WTC11 (cell line): Measurements from ENCODE around the gene FNDC11. TPM values are rescaled to one million over a fixed set of nuclear protein-coding genes. Genes with fewer than 3 reads are reported as not detected.

Experiments
- ATAC-seq: fragments of 200-7000 bp; cut with Tn5 transposase; 2 replicates; pipeline ENCODE4 v1.10.0; 2021; ENCODE audit warnings: mild to moderate bottlenecking, moderate library complexity
- CTCF ChIA-PET: fragments of 300-600 bp; sonication (Branson Sonifier 250); formaldehyde crosslinking; loops from one replicate; lab custom pipeline; 2021; ENCODE audit warnings: antibody characterized with exemption; lab: Charles Lee
- POLR2A ChIA-PET: fragments of 350-600 bp; sonication (Branson Sonifier 250); formaldehyde crosslinking; loops from one replicate; lab custom pipeline; 2021; ENCODE audit warnings: antibody characterized with exemption; lab: Charles Lee
- DNase-seq: peaks from one replicate; pipeline ENCODE4 v3.0.0; 2021; ENCODE audit warnings: low spot score
- H3K27ac Mint-ChIP-seq: 2 replicates; pipeline ENCODE4 v1.8.0; 2021; ENCODE audit warnings: mixed read lengths
- H3K27me3 Mint-ChIP-seq: 2 replicates; pipeline ENCODE4 v1.8.0; 2021; ENCODE audit warnings: low read depth, mild to moderate bottlenecking, moderate library complexity, mixed read lengths
- H3K36me3 Mint-ChIP-seq: 2 replicates; pipeline ENCODE4 v1.8.0; 2021; ENCODE audit warnings: mixed read lengths
- H3K4me1 Mint-ChIP-seq: 2 replicates; pipeline ENCODE4 v1.8.0; 2022; ENCODE audit warnings: mixed read lengths
- H3K4me3 Mint-ChIP-seq: 2 replicates; pipeline ENCODE4 v1.8.0; 2021; ENCODE audit warnings: mild to moderate bottlenecking, moderate library complexity, mixed read lengths
- H3K9me3 Mint-ChIP-seq: 2 replicates; pipeline ENCODE4 v1.8.0; 2021; ENCODE audit warnings: mixed read lengths
- MYBL2 ChIP-seq: sonication (generic); formaldehyde crosslinking; IDR thresholded peaks from 2 replicates; pipeline ENCODE4 v1.8.1; 2023; ENCODE audit warnings: mild to moderate bottlenecking, moderate library complexity, missing genetic modification reagents
- OVOL2 ChIP-seq: fragments of 250-450 bp; sonication (Bioruptor Pico); IDR thresholded peaks from 2 replicates; pipeline ENCODE4 v1.9.0; 2021; ENCODE audit warnings: mild to moderate bottlenecking, borderline replicate concordance
- PRRX2 ChIP-seq: fragments of 250-450 bp; sonication (Bioruptor Pico); IDR thresholded peaks from 2 replicates; pipeline ENCODE4 v1.8.0; 2021; ENCODE audit warnings: mild to moderate bottlenecking
- TEAD1 ChIP-seq: sonication (generic); formaldehyde crosslinking; IDR thresholded peaks from 2 replicates; pipeline ENCODE4 v1.8.0; 2022; ENCODE audit warnings: mild to moderate bottlenecking, missing genetic modification reagents
- TP53 ChIP-seq: sonication (generic); formaldehyde crosslinking; IDR thresholded peaks from 2 replicates; pipeline ENCODE4 v1.8.1; 2023; ENCODE audit warnings: mild to moderate bottlenecking, missing genetic modification reagents
- ZBTB21 ChIP-seq: sonication (generic); formaldehyde crosslinking; IDR thresholded peaks from 2 replicates; pipeline ENCODE4 v1.8.1; 2023; ENCODE audit warnings: mild to moderate bottlenecking, missing genetic modification reagents, borderline replicate concordance
- ZNF121 ChIP-seq: sonication (generic); formaldehyde crosslinking; IDR thresholded peaks from 2 replicates; pipeline ENCODE4 v1.8.0; 2023; ENCODE audit warnings: missing genetic modification reagents
- ZNF317 ChIP-seq: sonication (generic); formaldehyde crosslinking; IDR thresholded peaks from 2 replicates; pipeline ENCODE4 v1.8.1; 2023; ENCODE audit warnings: low read depth, mild to moderate bottlenecking, moderate library complexity, missing genetic modification reagents, borderline replicate concordance
- ZNF671 ChIP-seq: fragments of 250-450 bp; sonication (Bioruptor Pico); IDR thresholded peaks from 2 replicates; pipeline ENCODE4 v1.8.0; 2021; ENCODE audit warnings: mild to moderate bottlenecking
- total RNA-seq: library from RNA; stranded (reverse); gene quantifications from 3 replicates; pipeline ENCODE4 v1.2.3, GENCODE V29; 2021
- TF ChIP-seq, protein P1 (sequence below): sonication (generic); formaldehyde crosslinking; IDR thresholded peaks from 2 replicates; pipeline ENCODE4 v1.8.1; 2022; ENCODE audit warnings: low read depth, mild to moderate bottlenecking, moderate library complexity, missing genetic modification reagents, borderline replicate concordance
- TF ChIP-seq, protein P2 (sequence below): sonication (generic); formaldehyde crosslinking; IDR thresholded peaks from 2 replicates; pipeline ENCODE4 v1.8.0; 2023; ENCODE audit warnings: missing genetic modification reagents, mild to moderate bottlenecking, borderline replicate concordance
- TF ChIP-seq, protein P3 (sequence below): sonication (generic); formaldehyde crosslinking; IDR thresholded peaks from 2 replicates; pipeline ENCODE4 v1.8.1; 2023; ENCODE audit warnings: mild to moderate bottlenecking, missing genetic modification reagents
- TF ChIP-seq, protein P4 (sequence below): sonication (generic); formaldehyde crosslinking; IDR thresholded peaks from 2 replicates; pipeline ENCODE4 v1.8.1; 2023; ENCODE audit warnings: mild to moderate bottlenecking, missing genetic modification reagents, moderate library complexity

FNDC11 gene
- total RNA-seq, 1 experiment from 2014 or later, result 3.8 TPM

DNA sequence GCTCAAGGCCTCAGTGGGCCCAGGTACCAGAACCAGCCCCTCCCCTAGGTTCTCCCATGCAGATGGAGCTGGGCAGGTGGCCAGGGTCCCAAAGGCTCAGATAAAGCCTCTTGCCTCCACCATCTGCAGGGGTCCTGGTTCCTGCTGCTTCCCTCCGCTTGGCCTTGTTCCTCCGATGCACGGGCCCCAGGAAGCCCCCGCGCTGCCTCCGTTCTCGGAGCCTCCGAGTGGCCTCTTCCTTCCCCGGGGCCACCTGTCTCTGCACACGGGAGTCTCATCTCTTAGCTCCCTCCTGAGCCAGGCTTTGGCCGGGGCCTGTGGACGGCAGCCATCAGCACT, 14.9 kb upstream of the FNDC11 start (continued):
- TF ChIP-seq TP53 (CRISPR knock-in tag), result no peak
- TF ChIP-seq, protein P1, sequence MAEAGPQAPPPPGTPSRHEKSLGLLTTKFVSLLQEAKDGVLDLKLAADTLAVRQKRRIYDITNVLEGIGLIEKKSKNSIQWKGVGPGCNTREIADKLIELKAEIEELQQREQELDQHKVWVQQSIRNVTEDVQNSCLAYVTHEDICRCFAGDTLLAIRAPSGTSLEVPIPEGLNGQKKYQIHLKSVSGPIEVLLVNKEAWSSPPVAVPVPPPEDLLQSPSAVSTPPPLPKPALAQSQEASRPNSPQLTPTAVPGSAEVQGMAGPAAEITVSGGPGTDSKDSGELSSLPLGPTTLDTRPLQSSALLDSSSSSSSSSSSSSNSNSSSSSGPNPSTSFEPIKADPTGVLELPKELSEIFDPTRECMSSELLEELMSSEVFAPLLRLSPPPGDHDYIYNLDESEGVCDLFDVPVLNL (CRISPR knock-in tag), result no peak

DNA sequence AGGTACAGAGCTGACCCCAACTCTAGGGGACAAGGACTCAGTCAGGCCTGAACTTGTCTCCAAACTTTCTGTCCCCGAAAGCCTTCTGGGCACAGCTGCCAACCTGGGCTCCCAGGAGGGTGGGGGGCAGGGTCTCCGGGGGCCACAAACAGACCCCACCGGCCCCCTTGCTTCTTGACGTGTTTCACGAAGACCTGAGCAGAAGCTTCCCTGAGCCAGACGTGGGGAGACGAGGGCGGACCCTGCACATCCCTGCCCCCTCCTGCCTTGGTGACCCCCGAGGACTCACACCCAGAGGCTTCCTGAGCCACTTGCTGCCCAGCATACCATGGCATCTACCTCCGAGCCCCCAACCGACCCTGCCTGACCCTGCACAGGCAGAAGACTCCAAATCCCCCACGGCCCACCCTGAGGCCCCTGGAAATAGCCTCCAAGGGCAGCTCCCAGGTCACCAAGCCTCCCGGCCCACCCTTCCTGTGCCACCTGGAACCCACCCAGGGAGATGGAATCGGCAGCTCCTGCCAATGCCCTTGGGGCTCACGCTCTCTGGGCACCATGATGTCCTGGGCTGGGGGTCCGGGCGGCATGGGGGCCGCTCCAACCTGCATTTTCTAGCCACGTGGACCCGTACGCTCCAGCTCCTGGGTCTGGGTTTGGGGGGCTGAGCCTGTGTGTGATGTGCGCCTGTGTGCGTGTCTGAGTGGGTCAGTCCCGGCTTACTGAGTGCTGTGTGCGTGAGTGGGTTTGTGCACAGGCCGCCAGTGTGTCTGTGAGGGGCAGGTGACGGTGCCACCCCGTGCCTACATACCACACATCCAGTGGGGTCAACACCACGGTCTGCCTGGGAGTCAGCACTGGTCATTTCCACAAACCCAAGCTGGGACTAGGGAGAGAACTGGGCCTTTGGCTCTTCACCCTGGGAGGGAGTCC, 14.3 kb upstream of the FNDC11 start:
- TF ChIP-seq, protein P2, sequence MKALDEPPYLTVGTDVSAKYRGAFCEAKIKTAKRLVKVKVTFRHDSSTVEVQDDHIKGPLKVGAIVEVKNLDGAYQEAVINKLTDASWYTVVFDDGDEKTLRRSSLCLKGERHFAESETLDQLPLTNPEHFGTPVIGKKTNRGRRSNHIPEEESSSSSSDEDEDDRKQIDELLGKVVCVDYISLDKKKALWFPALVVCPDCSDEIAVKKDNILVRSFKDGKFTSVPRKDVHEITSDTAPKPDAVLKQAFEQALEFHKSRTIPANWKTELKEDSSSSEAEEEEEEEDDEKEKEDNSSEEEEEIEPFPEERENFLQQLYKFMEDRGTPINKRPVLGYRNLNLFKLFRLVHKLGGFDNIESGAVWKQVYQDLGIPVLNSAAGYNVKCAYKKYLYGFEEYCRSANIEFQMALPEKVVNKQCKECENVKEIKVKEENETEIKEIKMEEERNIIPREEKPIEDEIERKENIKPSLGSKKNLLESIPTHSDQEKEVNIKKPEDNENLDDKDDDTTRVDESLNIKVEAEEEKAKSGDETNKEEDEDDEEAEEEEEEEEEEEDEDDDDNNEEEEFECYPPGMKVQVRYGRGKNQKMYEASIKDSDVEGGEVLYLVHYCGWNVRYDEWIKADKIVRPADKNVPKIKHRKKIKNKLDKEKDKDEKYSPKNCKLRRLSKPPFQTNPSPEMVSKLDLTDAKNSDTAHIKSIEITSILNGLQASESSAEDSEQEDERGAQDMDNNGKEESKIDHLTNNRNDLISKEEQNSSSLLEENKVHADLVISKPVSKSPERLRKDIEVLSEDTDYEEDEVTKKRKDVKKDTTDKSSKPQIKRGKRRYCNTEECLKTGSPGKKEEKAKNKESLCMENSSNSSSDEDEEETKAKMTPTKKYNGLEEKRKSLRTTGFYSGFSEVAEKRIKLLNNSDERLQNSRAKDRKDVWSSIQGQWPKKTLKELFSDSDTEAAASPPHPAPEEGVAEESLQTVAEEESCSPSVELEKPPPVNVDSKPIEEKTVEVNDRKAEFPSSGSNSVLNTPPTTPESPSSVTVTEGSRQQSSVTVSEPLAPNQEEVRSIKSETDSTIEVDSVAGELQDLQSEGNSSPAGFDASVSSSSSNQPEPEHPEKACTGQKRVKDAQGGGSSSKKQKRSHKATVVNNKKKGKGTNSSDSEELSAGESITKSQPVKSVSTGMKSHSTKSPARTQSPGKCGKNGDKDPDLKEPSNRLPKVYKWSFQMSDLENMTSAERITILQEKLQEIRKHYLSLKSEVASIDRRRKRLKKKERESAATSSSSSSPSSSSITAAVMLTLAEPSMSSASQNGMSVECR, result 0 out of 2 replicates have a peak, but pooled peaks have one; percentile 31
- TF ChIP-seq MYBL2 (CRISPR knock-in tag), result no peak
- ChIA-PET CTCF (interaction anchor here (1.1 to 5.0 kb wide), 11 partner anchors 7 to 307 kb away, joined by 3 to 81 read pairs (median 25); partner anchors contain the start of genes ARFRP1, HELZ2, RTEL1 and SRMS), POLR2A (no interaction called here)
- H3K4me3 Mint-ChIP-seq, result no peak overlapping the region
- ATAC-seq, result no peak
- no peaks in the 10 kb centered on the region for H3K36me3 Mint-ChIP-seq
- H3K27me3 Mint-ChIP-seq, result no peaks in the 10 kb centered on the region
- no peaks in the 10 kb centered on the region for H3K9me3 Mint-ChIP-seq
- H3K4me1 Mint-ChIP-seq, result 0 out of 2 replicates have a peak, but pooled peaks cover 2% of the 10 kb centered on the region
- DNase-seq, result no peak
- no peak overlapping the region for H3K27ac Mint-ChIP-seq

DNA sequence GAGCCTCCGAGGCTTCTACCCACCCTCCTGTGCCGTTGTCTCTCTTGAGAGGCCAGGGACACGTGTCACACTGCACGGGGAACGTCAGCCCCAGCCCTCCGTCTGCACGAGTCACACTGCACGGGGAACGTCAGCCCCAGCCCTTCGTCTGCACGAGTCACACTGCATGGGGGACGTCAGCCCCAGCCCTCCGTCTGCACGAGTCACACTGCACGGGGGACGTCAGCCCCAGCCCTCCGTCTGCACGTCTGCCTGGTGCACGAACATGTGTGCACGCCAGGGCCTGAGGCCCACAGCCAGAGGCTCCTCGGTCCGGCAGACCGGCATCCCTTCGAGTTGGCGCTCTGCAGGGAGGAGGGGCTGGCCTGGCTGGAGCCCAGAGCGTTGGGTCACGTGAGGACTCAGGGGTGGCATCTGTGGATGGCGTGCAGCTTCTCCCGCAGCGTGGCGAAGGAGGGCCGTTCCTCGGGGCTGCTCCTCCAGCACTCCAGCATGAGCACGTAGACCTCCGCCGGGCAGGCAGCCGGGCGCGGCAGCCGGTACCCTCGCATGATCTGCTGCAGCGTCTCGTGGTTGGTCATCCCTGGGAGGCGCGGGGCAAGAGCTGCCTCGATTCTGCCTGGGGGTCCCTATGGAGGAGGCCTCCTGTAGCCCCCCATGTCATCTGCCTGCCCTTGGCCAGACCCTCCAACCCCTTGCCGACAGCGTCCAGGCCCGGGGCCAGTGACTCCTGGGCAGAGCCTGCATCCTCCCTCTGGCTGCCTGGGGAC, 13.4 kb upstream of the FNDC11 start:
- no peak overlapping the region for H3K4me3 Mint-ChIP-seq
- DNase-seq (no peak), ATAC-seq (no peak)
- 0 out of 2 replicates have a peak, but pooled peaks cover 2% of the 10 kb centered on the region for H3K4me1 Mint-ChIP-seq
- ChIA-PET POLR2A (no interaction called here), CTCF (interaction anchor here (1.7 to 4.9 kb wide), 2 partner anchors 101 kb away, joined by 5 to 81 read pairs; no protein-coding TSS in a partner anchor)
- TF ChIP-seq ZBTB21 (CRISPR knock-in tag), result no peak
- TF ChIP-seq ZNF671 (CRISPR knock-in tag), result no peak
- no peak for TF ChIP-seq TEAD1 (CRISPR knock-in tag)
- TF ChIP-seq PRRX2, result no peak
- no peak for TF ChIP-seq OVOL2 (CRISPR knock-in tag)
- TF ChIP-seq ZNF121, result no peak
- TF ChIP-seq, protein P3, sequence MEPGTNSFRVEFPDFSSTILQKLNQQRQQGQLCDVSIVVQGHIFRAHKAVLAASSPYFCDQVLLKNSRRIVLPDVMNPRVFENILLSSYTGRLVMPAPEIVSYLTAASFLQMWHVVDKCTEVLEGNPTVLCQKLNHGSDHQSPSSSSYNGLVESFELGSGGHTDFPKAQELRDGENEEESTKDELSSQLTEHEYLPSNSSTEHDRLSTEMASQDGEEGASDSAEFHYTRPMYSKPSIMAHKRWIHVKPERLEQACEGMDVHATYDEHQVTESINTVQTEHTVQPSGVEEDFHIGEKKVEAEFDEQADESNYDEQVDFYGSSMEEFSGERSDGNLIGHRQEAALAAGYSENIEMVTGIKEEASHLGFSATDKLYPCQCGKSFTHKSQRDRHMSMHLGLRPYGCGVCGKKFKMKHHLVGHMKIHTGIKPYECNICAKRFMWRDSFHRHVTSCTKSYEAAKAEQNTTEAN, result no peak
- no peak for TF ChIP-seq ZNF317 (CRISPR knock-in tag)
- TF ChIP-seq, protein P4, sequence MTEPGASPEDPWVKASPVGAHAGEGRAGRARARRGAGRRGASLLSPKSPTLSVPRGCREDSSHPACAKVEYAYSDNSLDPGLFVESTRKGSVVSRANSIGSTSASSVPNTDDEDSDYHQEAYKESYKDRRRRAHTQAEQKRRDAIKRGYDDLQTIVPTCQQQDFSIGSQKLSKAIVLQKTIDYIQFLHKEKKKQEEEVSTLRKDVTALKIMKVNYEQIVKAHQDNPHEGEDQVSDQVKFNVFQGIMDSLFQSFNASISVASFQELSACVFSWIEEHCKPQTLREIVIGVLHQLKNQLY (CRISPR knock-in tag), result no peak
- H3K27ac Mint-ChIP-seq, result no peak overlapping the region
- H3K9me3 Mint-ChIP-seq, result no peaks in the 10 kb centered on the region
- no peaks in the 10 kb centered on the region for H3K36me3 Mint-ChIP-seq
- H3K27me3 Mint-ChIP-seq, result no peaks in the 10 kb centered on the region
